GM18867 (cell line): ENCODE measurements around the gene IGFBP2.

ENCODE experiments used
- ATAC-seq: cut with Tn5 transposase; IDR thresholded peaks from one replicate; pipeline ENCODE4 v1.9.1; 2021; ENCODE audit warnings: mild to moderate bottlenecking, moderate library complexity; ENCODE audit not compliant: unreplicated experiment

Gene IGFBP2

DNA sequence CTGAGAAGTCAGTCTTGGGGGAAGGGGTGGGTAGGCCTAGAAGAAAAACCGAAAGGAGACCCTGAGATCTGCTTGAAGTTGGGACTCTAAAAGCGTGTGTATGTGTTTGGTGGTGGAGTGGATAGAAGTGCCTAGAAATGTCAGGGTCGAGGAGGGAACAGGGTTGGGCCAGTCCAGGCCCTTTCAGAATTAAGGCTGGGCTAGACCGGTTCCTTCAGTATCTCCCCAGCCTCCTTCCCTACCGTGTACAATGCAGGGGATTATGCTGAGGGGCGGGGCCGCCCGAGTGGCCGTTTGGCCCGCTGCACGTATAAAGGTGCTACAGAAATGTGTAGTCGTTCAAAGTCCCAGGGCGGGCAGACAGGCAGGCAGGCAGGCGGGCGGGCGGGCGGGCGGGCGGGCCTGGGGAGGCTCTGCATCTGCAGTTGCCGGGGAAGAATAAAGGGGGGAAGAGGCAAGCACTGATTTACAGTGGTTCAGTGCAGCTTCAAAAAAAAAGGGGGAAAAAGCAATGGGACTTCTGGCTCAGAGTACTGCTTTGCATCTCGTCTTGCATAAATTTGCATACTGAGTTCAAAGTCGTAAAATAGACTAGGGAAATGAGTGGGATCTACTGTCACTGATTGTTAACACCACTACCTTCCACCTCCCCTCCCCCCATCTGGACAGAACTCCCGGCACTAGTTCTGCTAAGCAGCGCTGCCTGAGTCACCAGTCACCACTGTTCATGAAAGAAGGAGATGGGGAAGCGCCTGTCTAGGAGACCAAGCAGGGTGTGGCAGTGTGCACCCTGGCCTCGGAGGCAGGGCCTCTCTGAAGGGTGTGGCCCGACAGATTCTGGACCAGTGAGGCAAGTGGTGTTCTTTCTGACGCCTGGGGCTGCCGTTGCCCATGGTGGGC, 3.6 kb downstream of the IGFBP2 start:
- ATAC-seq = no peak

DNA sequence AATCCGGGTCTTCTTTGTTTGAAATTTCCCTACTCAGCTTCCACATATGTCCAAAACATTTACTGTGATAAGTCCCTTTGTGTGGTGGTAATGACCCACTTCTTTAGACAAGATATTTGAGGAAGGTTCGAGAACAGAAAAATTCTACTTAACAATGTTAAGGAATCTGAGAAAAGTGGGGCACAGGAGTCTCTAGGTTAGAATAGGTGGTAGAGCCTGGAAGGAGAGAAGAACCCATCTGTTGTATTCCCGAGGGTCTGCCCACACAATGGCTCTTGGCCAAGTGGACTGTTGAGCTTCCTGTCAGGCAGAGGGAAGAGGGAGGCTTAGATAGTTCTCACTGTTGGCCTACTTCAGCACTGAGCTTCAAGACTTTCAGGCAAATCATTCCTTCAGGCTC, 4.3 kb downstream of the IGFBP2 start:
- ATAC-seq = no peak

DNA sequence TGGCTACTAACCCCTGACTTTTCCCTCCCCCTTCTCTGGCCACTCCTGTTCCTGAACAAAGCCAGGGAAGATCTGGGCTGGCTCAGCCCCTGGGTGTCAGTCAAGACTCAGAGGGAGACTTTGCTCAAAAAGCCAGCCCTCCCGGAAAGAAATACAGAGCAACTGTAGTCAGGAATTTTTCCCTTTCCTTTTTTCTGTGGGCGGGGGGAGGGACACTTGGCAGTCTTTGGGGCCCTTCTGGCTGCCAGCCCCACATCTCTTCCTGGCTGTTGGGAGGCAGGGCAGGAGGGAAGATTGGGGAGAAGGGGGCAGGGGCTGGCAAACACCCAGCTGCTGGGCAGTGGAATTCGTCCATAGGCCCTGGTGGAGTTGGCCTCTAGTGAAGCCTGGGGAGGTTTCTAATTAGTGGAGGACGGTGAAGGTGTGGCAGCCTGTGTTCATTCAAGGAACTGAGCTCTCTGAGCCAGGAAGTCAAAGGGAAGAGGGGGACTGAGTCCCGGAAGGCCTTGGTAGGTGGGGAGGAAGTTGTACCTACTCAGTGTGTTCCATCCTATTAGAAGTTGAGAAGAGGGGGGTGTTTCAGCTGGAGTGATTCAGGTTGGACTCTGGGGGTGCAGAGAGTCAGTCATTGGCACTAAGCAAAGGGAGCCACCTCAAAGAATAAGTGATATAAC, 10.9 kb downstream of the IGFBP2 start:
- no peak for ATAC-seq

DNA sequence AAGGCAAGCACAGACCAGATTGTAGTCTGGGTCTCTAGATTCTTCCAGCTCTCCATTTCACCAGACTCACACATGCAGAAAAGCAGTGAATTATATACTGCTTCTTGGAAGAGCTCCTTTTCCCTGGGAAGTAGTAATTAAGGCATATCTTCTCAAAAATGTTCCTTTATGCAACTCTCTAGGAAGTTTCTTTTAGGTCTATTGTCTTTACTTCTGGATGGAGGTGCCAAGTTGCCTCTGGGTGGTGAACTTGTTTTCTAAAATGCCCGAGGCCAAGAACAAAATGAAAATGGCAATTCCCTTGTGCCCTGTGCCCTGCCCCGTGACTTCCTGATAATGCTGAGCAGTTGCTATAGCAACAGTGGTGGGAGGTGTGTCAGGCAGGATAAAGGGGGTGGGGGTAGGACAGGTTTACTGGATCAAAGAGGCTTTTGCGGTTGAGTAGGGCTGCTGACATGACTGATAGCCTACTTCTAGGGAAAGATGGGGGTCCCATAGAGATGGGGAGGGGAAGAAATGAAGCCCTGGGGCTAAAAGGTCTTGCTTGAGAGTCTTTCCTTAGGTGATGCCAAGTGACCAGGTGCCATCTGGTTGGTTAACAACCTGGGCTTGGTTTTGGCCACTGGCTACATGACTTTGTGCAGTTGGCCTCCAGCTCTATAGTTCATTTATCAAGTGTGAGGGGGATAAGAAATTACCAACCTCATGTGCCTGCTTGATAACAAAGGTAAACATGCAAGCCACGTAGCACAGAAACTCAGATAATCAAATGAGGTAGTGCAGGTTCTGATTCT, 11.8 kb downstream of the IGFBP2 start:
- no peak for ATAC-seq

DNA sequence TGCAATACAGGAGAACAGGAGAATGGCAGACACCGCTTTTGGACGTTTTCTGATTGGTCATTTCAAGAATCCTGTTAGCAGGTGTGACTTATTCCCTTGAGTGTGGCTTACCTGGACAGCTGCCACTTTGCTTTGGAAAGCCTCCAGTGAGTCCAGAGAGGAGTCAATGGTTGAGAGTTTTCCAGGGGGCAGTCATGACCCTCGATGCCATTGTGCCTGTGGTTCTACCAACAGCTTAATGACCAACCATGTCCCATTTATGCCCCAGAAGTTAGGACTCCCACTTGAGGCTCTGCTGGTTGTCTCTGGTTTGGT, 12.4 kb downstream of the IGFBP2 start:
- ATAC-seq = no peak

DNA sequence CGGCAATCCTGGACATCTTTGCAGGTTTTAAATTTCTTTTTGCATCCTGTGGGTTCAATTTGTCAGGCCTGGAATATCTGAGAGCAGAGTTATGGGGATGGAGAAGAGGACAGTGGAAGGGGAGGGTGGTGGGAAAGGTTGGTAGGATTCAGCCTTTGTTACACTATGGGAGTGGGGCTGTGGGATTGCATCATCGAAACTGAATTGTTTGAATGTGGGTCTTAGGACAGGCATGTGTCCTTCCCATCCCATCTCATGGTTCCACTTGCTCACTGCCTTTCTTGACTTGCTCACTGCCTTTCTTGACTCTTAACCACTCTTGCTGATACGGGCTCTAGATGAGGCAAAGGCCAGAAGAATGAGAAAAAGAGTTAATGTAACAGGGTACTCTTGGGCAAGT, 12.9 kb downstream of the IGFBP2 start:
- ATAC-seq = no peak

DNA sequence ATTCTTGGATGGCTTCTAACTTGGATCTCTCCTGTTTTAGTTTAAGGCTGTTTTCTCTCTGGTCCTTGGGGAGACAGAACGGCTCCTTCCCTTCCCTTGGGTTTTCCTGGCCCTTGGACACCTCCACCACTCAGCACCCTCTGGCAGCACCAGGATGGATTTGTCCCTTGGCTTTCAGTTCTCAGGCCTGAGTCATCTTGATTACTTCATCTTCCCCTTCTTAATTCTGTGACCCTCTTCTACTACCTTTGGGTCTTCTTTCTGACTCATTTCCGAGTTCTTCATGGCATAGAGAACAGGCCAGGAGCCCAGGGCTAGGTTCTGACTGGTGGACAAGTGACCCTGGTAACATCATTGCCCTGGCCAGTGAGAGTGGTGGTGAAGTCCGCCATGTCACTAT, 14.9 kb downstream of the IGFBP2 start:
- ATAC-seq = no peak

DNA sequence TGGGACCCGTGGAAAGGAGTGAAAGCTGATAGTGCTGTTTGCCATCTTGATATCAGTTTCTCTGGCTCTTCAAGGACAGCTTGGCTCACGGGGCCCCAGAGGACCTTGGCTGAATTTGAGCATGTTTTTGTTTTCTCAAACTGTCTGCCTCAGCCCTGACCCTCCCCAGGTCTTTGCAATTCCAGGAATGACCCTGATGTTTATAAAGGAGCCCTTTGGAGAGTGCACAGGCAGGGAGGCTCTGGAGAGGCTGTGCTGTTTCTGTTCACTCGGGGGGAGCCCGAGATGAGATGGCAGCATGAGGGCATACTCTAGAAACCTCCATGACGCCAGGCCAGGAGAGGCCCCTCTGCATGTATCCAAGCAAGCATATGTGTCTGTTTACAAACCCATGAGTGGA, 16.4 kb downstream of the IGFBP2 start:
- no peak for ATAC-seq

DNA sequence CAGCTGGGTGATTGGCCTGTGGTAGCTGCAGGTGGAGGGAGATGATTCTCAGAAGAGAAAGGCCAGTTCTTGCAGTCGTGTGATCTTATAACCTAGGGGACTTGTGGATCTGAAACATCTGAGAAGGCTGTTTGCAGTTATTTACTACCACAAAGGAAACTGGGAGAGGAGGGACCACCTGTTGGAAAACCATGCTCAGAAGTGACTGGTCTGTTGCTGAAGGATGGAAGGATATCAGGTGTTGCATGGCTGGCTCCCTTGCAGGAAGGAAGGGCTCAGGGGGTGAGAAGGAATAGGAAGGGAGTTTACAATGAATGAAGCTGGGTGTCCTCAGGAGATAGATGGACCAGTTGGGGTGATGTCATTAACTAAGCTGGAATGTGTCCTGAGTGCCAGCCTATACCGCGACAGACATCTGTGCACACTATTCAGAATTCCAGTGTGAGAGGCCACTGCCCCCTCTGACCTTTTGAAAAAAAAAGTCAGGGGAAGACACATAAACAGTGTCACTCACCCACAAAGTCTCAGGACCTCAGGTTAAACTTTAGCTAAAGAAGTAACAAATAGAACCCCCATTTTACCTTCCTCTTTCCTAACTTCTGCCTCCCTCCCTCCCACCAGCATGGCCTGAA, 17.5 kb downstream of the IGFBP2 start:
- no peak for ATAC-seq

DNA sequence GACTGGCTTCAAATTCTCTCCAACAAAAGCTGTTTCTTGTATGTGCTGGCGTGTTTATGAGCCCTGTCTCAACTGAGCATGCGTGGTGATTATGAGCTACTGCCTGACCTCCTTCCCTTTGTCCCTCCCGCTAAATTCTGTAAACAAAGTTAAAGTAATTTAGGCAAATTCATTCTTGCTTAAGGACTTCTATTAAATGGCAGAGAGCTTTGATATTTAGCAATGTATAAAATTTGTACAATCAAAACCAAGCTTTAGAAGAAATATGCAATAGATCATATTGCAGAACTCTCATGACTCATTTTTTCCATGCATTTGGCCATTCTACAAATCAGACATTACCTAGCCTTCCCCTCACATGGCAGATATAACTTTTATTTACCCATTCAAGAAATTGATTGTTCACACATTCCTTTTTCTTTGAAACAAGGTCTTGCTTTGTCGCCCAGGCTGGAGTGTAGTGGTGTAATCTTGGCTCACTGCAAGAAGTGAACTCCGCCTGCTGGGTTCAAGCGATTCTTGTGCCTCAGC, 18.2 kb downstream of the IGFBP2 start:
- ATAC-seq = no peak

DNA sequence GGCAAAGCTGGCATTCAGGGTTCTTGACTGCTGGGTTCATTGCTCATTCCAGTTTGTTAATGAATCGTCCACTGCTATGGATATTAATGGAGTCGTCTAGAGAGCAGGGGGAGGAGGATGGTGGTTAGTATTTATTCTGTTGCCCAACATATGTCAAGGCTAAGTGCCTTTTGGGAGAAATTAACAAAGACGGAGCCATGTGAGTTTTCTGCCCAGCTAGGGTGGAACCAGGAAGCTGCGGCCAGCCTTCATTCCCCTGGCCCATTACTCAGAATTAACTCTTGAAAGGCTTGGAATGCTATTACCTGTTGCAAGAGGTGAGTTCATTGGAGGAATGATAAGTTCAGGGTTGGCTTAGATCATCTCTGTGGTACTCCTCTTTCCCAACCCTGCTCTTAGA, 19.3 kb downstream of the IGFBP2 start:
- no peak for ATAC-seq

DNA sequence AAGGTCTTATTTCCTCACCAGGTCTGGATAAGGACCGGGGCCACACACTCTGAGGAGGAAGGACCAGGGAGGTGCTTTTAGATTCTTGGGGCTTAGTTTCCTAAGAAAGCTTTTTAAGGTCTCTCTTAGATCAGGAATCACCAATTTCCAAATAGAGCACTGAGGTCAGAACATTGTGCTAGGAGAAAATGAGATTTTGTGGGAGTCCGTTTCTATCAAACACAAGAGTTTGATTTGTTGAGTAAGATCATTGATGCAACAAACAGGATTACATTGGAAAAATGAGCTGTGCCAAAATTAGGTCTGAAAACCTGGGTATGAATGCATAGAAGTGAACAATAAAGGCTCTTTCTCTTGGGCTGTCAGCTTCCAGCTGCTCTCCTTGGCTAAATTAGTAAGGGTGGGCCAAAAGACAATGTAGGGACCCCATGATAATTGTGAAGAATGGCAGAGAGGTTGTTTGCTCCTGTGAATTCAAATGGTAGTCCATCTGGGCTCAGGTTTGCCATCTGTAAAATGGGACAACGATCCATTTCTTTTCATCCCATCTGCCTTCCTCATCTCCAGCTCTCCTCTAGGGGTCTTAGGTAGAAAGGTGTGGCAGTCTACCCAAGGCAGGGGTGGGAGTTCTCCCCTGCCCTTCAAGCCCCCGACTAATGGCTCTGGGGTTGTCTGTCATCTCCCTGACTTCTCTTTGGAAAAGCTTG, 20.0 kb downstream of the IGFBP2 start:
- ATAC-seq = no peak

DNA sequence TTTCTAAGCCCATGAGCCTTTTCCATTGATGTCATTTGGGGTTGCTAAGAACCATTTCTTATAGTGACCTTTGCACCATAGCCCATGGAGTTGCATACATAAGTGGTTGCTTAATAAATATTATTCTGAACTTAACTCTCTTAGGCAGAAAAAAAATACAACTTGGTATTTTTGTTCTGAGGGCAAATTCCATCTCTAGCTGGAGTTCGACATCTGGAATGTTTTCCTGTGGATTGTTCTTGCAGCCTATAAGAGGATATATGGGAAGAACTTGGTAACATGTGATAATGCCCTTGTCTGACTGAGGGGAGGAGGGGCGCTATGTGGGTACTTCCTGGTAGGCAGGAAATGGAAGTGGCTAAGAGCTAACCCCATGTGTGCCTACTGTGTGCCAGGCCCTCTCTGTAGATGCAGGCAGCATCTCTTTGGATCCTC, 20.7 kb downstream of the IGFBP2 start:
- ATAC-seq = no peak

DNA sequence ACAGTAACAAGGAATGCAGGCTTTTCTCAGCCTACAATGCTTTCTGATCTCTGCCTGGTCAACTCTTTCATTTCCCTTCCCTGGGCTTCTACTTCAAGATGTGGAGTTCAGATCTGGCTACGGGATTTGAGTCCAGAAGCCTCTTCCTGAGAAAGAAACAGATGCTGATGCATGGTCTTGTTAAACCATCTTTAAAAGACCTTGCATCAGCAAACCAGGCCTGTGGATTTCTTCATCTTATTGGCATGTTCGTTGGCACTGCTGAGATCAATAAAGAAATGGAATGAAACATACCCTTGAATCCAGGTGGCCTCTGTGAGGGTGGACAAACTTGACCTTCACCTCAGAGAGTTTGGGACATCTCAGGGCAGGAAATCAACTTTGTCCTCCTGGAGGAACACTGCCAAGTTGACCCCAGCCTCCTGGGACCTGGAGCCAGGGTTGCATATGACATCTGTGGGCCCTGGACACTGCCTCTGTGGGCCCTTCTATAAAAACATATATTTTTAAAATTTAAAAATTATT, 21.4 kb downstream of the IGFBP2 start:
- ATAC-seq = no peak

DNA sequence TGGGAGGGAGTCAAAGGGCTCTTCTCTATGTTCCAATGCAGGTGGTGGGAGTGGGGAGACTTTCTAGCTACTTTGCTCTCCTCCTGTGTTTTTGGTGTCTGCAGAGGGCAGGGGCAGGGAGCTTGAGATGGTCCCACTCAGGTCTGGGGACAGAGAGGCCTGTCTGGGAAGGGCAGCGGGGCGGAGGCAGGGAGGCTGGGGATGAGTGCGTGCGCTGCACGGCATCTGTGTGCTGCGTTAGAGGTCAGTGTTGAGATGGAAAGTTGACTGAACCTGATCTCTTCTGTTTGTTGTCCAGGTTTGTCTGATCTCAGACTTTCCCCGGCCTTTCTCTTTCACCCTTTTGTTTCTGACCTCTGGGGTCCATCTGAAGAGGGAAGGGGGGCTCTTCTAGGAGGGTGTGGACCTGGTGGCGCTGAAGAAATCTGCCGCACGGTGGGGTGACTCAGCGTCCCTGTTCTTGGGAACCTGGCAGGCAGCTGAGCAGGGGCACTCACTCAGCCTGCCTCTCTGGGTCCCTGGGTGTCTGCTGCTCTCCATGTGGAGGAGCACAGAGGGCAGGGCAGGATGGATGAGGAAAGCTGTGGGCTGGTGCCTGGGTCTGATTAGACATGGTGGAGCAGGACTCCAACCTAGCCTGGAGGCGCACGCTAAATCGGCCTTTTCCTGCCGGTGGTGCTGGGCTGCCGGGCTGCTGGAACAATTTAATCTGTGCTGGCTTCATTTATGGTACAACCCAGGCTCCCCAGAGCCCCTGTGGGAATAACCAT, 24.1 kb downstream of the IGFBP2 start:
- no peak for ATAC-seq

DNA sequence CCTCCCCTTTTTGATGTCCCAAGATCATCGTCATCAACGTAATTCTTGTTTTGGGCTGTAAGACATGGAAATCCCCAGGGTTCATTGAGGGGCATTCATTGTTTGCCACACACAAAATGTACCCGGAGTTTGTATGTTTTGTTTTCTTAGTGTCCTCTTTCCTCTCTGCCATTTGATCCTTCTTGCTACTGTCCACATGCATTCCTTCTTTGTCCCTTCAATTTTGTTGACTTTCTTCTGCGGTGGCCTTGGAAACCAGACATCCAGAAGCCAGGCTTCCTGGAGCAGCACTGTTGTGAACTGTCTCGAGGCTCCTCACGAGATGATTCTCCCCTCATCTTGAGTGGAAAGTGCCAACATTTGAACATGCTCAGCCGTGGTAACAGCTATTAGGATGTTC, 24.8 kb downstream of the IGFBP2 start:
- ATAC-seq = no peak

DNA sequence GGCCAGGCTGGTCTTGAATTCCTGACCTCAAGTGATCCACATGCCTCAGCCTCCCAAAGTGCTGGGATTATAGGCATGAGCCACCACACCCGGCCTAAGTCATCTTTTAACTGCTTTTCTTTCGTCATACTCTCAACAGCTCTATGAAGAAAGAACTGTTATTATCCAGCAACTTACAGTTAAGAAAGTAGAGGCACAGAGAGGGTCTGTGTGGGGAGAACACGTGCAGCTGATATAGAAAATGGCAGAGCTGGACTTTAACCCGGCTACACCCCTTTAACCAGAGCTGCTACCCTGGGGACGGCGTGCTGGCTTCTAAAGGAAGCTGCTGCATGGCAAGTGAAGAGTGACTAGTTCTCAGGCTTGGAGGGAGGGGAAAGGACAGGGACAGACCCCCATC, 25.5 kb downstream of the IGFBP2 start:
- ATAC-seq = no peak

DNA sequence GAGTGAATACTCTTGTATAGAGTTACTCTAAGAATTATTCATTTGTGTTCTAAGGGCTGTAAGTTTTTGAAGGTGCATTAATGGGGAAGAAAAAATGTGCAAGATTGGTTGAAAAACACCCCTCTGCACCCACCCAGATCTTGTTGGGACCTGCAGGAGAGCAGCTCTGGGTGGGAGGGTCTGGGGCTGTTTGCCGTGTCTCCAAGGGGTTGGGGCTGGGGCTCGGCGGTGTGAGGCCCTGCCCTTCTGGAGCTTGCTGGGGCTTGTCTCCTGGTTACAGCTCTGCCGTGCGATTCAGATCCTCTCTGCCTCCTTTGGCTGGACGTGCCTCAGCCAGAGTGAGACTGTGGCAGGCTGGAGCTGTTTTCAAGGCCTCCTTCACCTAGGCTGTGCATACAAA, 26.1 kb downstream of the IGFBP2 start:
- no peak for ATAC-seq

DNA sequence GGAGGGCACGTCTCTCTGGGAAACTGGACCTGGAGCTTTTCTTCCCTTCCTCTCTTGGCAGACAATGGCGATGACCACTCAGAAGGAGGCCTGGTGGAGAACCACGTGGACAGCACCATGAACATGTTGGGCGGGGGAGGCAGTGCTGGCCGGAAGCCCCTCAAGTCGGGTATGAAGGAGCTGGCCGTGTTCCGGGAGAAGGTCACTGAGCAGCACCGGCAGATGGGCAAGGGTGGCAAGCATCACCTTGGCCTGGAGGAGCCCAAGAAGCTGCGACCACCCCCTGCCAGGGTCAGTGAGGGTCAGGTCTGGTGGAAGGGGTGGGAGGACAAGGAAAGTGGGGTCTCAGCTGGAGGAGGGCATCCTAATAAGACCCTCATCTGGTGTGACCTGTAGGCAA, 27.3 kb downstream of the IGFBP2 start:
- ATAC-seq = no peak
